ENCODE results near the gene SLC6A2.

DNA sequence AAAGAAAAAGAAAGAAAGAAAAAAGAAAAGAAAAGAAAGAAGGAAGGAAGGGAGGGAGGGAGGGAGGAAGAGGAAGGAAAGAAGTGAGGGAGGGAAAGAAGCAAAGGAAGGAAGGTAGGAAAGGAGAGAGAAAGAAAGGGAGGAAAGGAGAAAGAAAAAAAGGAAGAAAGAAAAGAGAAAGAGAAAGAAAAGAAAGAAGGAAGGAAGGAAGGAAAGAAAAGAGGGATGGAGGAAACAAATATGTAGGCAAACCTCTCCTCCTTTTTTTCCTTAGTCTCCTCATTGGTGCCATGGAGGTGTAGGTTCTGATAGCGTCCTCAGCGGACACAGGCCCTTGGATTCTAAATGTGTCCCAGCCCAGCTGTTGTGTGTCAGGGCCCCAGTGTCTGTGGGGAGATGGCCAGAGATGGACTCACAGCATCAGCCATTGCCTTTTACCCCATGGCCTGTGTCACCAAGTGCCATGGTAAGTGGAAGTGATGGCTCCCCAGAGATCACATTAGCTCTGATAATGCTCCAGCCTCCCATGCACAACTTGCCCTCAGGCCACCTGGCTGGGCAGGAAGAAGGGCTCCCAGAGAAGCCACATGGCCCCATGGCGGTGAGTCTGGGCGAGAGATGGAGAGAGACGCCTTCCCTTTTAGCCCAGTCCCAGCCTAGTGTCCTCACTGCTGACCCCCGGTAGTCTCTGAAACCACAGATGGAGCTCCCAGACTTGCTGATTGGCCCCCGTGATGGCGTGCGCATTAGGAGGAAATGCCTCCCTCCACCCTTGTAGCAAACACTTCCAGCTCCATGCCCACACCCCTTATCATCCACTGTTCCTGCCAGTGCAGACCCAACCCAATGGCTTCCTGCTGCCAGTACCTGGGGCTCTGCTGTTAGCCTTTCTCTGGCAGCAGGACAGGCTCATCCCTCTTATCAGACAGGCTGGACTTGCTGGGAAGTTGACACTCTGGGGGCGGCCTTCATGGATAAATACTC, 3.7 kb upstream of the SLC6A2 start:
- TF ChIP-seq, protein P1, sequence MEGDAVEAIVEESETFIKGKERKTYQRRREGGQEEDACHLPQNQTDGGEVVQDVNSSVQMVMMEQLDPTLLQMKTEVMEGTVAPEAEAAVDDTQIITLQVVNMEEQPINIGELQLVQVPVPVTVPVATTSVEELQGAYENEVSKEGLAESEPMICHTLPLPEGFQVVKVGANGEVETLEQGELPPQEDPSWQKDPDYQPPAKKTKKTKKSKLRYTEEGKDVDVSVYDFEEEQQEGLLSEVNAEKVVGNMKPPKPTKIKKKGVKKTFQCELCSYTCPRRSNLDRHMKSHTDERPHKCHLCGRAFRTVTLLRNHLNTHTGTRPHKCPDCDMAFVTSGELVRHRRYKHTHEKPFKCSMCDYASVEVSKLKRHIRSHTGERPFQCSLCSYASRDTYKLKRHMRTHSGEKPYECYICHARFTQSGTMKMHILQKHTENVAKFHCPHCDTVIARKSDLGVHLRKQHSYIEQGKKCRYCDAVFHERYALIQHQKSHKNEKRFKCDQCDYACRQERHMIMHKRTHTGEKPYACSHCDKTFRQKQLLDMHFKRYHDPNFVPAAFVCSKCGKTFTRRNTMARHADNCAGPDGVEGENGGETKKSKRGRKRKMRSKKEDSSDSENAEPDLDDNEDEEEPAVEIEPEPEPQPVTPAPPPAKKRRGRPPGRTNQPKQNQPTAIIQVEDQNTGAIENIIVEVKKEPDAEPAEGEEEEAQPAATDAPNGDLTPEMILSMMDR (conservative IDR thresholded peaks at IDR 0.05): no peak
- TF ChIP-seq EZH2 (IDR thresholded peaks at IDR 0.05; ENCODE audit: low read depth): no peak

All from PC-9 (cell line).